ENCODE measurements around the gene ETV6.

Gene ETV6

DNA sequence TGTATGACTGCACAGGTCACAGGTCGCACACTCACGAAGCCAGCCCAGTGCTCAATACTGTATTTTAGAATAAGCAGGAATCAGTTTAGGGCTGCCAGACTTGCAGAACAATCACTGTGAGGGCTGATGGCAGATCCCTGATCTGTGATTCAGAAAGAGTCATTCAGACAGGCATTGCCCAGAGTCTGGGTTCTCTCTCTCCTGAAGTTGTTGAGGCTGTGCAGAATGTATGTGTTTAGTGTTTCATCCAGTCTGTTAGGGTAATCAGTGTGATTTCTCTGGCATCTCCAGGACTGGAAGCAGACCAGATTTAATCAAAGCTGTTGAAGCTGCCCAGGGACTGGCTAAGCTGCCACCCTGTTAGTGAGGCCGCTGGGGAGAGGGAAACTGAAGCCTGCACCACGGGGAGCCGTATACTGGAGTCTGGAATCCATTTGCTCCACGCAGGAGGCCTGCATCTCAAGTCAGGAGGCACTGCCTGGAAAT lies 69.3 kb downstream of the ETV6 start:
- no peak for DNase-seq (ENCODE audit: low spot score)

DNA sequence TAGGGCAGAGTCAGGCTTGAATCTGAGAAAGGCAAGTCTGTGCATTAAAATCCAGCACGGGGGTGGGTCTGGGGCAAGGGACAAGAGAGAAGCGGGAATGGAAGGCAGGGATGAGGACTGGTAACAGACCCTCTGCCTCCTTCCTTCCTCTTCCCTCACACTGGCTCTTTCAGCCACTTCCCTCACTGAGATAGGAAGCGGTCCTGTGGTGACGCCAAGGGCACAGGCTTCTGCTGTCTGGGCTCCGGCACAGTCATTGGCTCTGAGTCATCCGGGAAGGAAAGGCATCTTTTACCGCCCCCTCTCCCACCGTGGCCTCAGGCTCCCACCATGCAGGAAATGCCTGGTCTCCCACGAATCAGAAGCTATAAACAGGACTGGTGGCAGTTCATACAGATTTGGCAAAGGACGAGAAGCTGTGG lies 70.2 kb downstream of the ETV6 start:
- peak; percentile 48 for DNase-seq (ENCODE audit: low spot score)

DNA sequence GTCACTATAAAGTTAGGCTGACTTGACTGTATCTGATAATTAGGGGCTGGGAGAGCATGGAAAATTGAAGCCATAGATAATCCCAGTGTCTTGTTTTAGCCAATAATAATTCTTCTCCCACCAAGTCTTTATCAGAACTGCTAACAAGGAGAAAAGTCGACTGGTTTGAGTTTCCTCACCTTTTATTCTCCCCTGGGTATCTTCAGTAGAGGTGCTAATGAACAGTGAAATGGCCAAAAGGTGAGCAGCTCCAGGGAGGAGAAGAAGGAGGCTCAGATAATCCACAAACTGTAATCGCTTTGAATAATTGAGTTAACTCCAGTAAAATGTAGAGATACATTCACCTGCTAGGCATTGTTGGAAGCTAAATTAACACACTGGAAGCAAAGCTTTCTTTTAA lies 72.6 kb downstream of the ETV6 start:
- no peak for DNase-seq (ENCODE audit: low spot score)

DNA sequence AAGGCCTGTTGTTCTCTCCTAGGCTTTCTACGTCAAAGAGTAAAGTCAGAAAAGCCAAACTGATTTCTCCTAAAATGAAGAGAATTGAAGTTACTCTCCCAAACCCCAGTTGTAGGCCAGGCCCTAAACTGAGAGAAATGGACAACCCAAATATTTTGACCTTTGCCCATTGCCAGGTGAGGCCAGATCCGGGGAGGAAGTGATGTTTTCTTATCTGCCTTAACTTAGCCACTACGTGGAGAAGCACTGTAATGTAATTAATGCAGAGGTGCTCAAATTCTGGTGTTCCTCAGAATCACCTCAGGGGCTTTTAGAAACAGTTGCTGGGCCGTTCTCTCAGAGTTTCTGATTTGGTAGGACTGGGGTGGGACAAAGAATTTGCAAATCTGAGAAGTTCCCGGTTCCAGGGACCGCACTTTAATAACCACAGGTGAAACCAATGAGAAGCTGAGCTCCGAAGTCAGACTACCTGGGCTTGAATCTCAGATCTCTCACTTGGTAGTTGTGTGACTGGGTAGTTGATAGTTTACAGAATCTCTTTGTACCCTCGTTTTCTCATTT lies 73.2 kb downstream of the ETV6 start:
- DNase-seq (ENCODE audit: low spot score): no peak

DNA sequence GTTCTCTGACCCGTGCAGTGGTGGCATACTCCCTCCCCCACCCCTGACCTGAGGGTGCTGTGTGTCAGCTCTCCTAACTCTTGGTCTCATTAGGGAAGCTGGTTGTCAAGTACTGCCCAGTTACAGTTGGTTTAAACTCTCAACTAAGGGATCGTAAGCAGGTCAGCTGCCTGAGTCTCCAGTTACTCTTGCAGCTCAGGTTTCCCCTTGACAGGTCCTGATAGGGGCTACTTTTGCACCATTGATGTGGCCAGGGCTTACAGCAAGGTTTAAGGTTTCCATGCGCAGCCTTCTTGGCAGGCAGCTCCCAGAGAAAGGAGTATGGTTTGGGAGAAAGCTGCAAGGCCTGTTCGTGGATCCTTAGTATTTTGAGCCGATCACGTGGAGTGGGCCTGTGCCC lies 74.5 kb downstream of the ETV6 start:
- no peak for DNase-seq (ENCODE audit: low spot score)

DNA sequence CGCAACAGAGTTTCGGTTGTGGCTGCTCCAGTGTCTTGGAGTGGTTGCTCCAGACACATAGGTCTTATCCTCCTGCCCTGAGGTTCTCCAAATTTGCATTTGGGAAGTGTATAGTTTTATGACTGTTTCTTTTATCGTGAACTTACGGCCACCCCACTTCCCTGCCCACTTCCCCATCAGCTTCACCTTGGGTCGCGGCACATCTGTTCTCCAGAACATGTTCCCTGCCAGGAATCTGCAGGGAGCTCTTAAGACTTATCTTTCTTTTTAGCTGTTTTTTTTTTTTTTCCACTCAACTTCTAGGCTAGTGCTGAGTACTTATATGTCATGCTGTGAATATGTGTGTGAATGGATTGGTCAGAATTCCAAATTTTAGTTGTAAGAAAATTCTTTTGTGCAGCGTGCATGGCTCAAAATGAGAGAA lies 75.4 kb downstream of the ETV6 start:
- DNase-seq (ENCODE audit: low spot score): no peak

DNA sequence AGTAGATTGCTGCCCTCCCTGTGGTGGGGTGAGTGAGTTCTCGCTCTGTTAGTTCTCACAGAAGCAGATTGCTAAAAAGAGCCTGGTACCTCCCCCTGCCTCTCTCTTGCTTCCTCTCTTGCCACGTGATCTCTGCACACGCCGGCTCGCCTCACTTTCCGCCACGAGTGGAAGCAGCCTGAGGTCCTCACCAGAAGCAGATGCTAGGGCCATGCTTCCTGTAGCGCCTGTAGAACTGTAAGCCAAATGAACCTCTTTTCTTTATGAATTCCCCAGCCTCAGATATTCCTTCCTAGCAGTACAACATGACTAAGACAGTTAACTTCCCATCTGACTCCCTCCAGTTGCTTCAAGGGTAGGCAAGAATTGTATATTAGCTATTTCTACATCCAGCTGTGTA lies 76.2 kb downstream of the ETV6 start:
- DNase-seq (ENCODE audit: low spot score): no peak

DNA sequence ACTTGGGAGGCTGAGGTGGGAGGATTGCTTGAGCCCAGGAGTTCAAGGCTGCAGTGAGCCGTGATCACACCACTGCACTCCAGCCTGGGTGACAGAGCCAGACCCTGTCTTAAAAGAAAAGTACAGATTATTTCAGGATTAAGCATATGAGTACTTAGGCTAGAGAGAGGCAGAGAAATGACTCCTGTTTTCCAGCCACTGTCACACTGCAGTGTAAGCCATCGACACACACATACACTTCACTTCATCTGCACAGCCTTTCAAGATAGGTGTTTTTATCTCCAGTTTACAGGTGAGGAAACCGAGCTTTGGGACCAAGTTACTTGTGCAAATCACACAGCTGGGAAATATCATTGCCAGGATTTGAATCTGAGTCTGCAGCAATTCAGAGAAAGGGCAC lies 77.2 kb downstream of the ETV6 start:
- no peak for DNase-seq (ENCODE audit: low spot score)

DNA sequence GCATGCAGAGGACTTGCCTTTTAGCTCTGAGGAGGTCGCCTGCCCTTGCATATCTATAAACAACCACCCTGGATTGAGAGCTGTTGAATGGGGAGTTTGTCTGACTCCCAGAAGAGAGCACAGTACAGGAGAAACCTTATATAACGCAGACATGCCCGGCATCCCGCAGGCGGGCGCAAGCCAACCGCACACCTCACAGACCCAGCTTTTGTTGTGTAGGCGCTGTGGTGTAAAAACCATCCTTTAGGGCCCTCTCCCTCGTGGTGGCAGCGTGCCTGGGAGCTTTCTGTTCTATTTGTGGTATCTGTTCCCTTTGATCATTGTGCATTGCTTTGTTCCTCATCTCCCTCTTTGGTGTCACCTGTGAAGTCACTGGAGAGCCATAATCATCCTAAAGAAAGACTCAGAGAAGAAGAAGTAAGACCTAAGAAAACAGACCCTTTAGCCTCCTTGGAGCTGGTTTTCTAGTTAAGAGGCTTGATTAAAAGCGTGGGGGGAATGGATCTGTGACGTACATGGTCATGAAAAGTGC lies 77.7 kb downstream of the ETV6 start:
- no peak for DNase-seq (ENCODE audit: low spot score)

DNA sequence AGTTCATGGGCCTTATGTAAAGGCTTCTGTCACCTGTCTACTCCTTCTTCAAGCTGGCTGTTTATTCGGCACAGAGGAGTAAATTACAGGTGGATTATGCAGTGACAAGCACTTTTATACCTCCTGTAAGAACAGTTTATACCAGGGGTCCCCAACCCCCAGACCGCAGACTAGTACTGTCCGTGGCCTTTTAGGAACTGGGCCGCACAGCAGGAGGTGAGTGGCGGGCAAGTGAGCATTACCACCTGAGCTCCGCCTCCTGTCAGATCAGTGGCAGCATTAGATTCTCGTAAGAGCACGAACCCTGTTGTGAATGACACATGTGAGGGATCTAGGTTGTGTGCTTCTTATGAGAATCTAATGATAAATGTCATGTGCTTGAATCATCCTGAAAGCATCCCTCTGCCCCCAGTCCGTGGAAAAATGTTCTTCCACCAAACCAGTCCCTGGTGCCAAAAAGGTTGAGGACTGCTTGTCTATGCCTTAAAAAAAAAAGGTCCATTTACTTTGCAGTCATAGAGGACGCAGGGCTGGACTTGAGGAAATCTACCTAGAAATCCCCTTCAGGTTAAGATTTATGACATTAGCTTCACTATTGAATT lies 78.8 kb downstream of the ETV6 start:
- no peak for DNase-seq (ENCODE audit: low spot score)

DNA sequence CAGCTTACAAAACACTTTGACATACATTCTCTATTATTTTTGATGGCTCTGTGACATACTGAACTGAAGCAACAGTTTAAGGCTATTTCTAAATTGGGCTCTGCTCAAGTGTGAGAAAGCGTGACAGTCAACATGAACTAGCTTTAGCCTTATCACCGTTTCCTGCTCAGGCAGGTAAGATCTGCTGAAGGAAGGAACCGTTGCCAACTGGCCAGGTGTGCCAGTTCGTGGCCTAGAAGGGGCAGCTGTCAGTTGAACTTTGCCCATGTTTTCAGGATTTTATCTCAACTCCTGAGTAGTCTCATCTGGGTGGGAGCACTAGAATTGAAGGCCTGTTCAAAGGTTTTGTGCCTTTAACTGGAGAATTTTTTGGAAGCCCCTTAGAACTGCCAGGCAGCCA lies 79.5 kb downstream of the ETV6 start:
- DNase-seq (ENCODE audit: low spot score): no peak

DNA sequence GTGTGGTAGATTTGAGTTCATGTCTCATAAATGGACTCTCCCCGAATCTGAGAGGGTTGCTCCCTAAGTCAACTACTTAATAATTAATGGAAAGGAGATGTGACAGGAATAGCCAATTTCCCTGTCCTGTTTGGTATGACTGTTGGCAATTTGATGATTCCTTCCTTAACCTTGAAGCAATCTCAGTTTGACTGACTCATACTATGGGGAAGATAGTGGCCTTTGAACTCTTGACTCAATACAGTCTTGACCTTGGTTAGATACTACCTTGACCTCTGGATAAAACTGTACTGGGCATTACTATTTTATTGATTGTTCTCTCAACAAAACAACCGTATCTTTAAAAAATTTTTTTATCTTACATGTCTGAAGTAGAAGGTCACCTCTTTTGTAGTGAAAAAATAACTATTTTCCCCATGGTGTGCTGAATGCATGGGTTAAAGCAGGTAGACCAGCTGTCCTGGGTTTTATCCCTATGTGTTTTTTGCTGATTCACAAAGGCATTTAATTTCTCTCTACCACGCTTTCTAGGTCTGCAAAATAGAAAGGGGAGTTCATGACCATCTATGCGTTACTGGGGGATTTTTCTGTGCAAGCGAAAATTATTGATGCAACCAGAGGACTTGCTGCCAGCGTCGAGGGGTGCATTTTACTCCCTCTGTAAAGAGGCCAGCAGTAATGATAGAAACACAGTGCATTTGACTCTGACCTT lies 80.1 kb downstream of the ETV6 start:
- no peak for DNase-seq (ENCODE audit: low spot score)

DNA sequence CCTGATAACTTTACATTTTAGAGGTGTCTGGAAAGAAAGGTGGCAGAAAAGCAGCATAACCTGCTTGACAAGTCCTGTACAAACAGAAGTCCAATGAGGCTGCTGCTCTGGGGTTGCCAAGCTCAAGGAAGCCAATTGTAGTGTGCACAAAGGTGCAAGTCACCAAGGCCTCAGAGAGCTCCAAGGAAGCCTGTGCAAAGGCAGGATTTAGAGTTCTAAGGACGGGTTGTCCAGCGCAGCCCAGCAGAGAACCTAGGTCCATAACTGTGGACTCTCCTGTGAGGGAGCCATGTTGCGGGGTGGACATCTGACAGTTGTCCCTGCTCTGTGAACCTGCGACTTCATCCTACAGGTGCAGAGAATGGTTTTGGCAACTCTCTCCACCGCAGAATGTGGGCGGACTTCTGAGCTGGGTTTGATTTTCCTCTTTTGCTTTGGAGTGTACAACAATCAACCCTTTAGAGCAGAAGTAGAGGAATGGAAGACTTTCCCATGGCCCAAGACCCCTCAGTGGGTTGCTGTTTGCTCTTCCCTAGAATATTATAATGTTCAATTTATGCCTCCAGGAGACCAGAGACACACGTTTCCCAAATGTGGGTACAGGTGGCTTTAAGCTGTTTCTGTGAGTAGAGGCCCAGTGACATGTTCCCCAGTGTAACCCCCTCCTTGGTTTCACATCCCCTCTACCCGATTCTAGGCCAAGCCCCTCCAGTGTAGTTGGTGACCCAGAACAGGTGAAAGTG lies 81.0 kb downstream of the ETV6 start:
- no peak for DNase-seq (ENCODE audit: low spot score)

DNA sequence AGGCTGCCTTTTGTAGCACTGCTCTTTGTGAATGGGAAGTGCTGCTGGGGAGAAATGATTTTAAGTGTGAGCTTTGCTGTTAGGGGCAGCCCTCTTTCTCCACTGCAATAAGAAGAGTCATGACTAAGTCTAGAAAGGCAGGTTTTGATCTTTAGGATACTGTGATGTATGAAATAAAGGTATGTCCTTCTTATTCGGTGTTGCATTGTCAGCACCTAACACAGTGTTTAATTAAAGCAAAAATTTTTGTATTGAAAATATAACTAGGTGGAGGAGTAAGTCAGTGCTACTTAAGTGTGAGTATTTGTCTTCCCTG lies 81.5 kb downstream of the ETV6 start:
- no peak for DNase-seq (ENCODE audit: low spot score)

DNA sequence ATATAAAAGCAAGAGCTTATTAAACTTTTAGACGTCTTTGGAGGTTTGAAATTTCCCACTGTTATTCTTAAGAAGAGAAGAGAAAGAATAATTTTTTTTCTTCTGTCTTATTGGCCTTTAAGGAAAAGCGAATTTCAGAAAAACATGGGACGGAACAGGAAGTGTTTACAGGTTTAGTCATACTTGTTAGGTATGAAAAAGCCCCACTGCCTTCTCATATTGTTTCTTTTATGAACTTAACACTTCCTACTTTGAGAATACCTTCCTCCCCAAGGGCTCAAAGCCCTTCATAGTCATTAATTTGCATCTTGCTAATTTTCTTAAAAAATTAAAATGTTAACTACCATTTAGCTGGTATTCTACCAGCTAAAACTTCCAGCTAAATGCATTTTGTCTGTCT lies 82.0 kb downstream of the ETV6 start:
- DNase-seq (ENCODE audit: low spot score): peak; percentile 9

DNA sequence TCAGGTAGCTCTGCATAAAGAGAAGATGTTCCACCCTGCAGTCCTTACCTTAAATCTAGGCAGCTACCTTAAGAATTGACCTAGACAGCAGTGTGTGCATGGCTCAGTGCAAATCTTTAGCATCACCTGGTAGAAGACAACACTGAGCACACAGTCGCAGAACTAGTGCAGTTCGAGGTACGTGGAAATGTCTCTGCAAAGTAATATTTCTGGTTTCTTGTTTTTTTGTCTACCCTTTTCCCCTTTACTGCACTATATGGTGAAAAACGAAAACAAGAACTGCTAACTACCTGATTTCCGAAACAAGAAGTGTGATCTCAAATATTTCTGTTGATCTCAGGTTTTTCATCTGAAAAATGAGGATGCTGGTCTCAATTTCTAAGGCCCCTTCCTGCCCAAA lies 82.5 kb downstream of the ETV6 start:
- no peak for DNase-seq (ENCODE audit: low spot score)

DNA sequence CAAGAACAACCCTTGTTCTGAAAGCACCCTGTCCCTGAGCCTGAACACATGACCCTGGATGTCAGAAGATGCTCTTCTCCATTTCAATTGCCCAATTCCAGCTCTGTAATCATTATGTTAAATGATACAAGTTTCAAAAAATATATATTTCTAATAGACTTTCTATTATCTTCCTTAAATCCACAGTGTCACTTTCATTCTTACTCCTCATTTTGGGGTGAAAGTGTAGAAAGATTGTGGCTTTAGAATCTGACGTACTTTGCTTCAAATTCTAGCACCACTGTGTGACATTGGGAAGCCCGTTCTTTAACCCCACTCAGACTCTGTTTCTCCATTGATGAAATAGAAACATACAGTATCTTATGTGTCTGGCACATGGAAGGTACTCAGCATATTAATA lies 83.2 kb downstream of the ETV6 start:
- DNase-seq (ENCODE audit: low spot score): no peak

DNA sequence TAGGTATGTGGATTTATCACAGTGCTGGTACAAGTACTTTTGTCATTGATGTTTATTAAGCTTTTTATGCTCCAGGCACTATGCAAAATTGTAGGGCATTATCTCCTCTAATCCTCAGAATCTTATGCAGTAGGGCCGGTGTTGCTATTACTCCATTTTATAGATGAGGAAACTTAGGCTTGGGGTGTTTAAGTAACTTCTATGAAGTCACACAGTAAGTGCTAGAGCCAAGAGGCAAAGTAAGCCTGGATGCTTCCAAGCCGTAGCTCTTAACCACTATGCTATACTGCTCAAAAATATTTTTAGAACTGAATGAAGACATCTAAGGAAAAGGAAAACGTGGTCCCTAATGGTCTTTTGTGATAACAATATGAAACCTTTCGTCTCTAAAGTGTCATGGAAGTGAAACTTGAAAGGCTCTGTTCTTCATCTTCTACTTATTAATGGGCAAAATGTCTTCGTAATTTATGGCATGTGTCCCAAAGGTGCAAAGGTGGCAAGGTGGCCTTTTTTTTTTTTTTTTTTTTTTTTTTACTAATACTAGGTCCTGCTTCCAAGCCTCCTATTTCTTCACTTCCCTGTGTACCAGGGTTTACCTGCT lies 85.2 kb downstream of the ETV6 start:
- no peak for DNase-seq (ENCODE audit: low spot score)

DNA sequence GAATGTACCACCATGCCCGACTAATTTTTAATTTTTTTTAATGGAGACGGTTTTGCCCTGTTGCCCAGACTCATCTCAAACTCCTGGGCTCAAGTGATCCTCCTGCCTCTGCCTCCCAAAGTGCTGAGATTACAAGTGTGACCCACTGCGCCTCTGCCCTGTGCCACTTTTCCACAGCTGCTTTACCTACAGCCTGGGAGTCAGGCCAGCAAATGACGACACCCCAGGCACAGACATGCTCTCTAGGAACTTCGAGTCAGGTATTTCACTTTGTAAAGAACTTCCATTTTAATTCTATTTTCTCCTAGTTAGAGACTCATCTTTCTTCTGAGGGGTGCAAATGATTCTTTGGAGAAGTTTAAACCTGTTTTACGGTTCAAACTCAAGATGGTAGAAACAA lies 89.0 kb downstream of the ETV6 start:
- no peak for DNase-seq (ENCODE audit: low spot score)

DNA sequence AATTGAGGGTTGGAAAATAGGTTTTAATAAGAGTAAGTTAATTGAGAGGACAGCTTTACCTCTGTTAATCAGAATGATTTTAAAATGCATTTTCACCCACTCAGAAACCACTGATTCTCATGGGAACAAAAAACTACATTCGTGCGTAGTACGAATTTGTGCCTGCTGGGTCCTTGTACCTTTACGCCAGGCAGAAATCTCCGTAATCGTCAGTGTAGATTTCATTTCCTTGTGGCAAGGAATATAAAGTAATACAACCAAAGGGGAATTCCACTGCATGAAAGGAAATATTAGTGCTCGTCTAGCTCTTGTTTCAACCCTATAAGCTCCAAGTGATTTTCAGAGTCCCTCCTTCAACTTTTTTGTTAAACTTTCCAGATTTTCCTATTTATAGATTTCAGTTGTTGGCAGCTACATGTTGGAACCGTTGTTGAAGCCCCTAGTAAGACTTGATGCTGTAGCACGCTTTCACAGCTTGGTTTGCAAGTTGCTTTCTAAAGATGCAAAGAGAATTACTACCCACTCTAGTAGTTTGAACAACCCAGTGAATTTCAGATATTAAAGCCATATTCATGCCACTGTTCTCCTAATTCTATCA lies 90.6 kb downstream of the ETV6 start:
- DNase-seq (ENCODE audit: low spot score): no peak

DNA sequence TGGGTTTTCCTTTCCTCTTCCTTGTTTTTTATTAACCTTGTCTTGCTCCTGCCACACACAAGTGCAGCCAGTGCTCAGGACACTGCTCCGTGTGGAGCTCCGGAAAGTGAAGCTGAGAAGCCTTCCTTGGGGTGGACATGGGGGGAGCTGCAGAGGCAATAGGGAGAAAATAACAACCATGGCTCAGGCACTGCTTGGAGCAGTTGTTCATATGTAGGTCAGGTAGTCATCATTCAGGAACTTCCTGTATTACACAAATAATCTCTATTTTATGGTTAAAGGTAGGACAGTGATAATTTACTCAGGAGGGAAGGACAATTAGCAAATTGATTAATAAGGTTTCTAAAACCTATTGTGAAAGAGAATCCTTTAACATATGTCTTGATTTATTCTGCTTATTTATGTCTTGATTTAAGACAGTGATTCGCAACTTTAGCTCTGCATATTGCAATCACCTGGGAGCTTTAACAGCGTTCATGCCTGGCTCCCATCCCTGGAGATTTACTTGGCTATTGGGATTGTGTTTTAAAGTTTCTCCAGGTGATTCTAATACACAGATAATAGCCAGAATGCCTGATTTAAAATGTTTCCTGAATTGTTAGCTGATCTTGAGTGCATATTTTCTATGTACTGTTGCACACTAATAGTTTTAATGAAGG lies 92.1 kb downstream of the ETV6 start:
- DNase-seq (ENCODE audit: low spot score): no peak

Data from RKO (cell line).